Upper lobe of right lung (tissue), 1 donor: Measurements from ENCODE around the gene HOXD13. TPM values are rescaled to one million over a fixed set of nuclear protein-coding genes. Genes with fewer than 3 reads are reported as not detected.

ENCODE experiments used
- ATAC-seq: fragments of 200-7000 bp; cut with Tn5 transposase; one replicate; pipeline ENCODE4 v1.9.1; 2020; ENCODE audit warnings: mild to moderate bottlenecking, moderate library complexity
- DNase-seq: peaks from one replicate; pipeline ENCODE4 v3.0.0-alpha.2; 2020
- H3K27ac ChIP-seq: fragments of 200-600 bp; one replicate; pipeline ENCODE4 v1.8.0; 2022
- H3K27me3 ChIP-seq: fragments of 200-600 bp; one replicate; pipeline ENCODE4 v1.8.0; 2022; ENCODE audit warnings: mild to moderate bottlenecking
- H3K36me3 ChIP-seq: fragments of 200-600 bp; one replicate; pipeline ENCODE4 v1.8.0; 2022
- H3K4me1 ChIP-seq: fragments of 200-600 bp; one replicate; pipeline ENCODE4 v1.8.0; 2022
- H3K4me3 ChIP-seq: fragments of 200-600 bp; one replicate; pipeline ENCODE4 v1.8.0; 2022; ENCODE audit warnings: mild to moderate bottlenecking
- H3K9me3 ChIP-seq: fragments of 200-600 bp; one replicate; pipeline ENCODE4 v1.8.0; 2022
- intact Hi-C: fragments of 100-400 bp; cut with DNase I; formaldehyde crosslinking; loops from one replicate; pipeline ENCODE4 v1.11.0; 2022
- total RNA-seq: library from RNA; stranded (reverse); fragmentation: NEBNext Ultra II Directional; extraction: Animal tissue kit (Norgen Biotek cat#: 25700); gene quantifications from one replicate; pipeline ENCODE4 v1.2.1, GENCODE V29; 2021
- TF ChIP-seq, protein P1 (sequence below): fragments of 200-600 bp; IDR thresholded peaks from one replicate; pipeline ENCODE4 v1.8.0; 2022; ENCODE audit warnings: antibody characterized with exemption
- donor health status: DM: no; HTN: yes; CAD: no; lungs with severe emphysema.

HOXD13 gene
- total RNA-seq, 1 donor from 2014 or later = not detected

- TF ChIP-seq, protein P1, sequence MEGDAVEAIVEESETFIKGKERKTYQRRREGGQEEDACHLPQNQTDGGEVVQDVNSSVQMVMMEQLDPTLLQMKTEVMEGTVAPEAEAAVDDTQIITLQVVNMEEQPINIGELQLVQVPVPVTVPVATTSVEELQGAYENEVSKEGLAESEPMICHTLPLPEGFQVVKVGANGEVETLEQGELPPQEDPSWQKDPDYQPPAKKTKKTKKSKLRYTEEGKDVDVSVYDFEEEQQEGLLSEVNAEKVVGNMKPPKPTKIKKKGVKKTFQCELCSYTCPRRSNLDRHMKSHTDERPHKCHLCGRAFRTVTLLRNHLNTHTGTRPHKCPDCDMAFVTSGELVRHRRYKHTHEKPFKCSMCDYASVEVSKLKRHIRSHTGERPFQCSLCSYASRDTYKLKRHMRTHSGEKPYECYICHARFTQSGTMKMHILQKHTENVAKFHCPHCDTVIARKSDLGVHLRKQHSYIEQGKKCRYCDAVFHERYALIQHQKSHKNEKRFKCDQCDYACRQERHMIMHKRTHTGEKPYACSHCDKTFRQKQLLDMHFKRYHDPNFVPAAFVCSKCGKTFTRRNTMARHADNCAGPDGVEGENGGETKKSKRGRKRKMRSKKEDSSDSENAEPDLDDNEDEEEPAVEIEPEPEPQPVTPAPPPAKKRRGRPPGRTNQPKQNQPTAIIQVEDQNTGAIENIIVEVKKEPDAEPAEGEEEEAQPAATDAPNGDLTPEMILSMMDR = no peak
- ATAC-seq (no peak), DNase-seq (no peak)
- no peaks in the 10 kb centered on the region for H3K9me3 ChIP-seq
- no peak overlapping the region for H3K4me3 ChIP-seq
- no peaks in the 10 kb centered on the region for H3K36me3 ChIP-seq
- H3K27ac ChIP-seq = no peak overlapping the region
- intact Hi-C loops = no loop called here
- H3K27me3 ChIP-seq = peaks cover 98% of the 10 kb centered on the region
- H3K4me1 ChIP-seq = no peaks in the 10 kb centered on the region
Observed at GRCh38 chr2:176111846-176112374, 19.4 kb downstream of the HOXD13 start.

GRCh38 chr2:176112375-176113302 lies 20.1 kb downstream of the HOXD13 start:
- Histone ChIP-seq H3K27ac (no peak overlapping the region), H3K27me3 (peaks cover 100% of the 10 kb centered on the region), H3K36me3 (no peaks in the 10 kb centered on the region), H3K4me3 (no peak overlapping the region), H3K4me1 (no peaks in the 10 kb centered on the region), H3K9me3 (no peaks in the 10 kb centered on the region)
- intact Hi-C loops = no loop called here
- ATAC-seq (no peak), DNase-seq (no peak)
- TF ChIP-seq, protein P1 = no peak

DNA sequence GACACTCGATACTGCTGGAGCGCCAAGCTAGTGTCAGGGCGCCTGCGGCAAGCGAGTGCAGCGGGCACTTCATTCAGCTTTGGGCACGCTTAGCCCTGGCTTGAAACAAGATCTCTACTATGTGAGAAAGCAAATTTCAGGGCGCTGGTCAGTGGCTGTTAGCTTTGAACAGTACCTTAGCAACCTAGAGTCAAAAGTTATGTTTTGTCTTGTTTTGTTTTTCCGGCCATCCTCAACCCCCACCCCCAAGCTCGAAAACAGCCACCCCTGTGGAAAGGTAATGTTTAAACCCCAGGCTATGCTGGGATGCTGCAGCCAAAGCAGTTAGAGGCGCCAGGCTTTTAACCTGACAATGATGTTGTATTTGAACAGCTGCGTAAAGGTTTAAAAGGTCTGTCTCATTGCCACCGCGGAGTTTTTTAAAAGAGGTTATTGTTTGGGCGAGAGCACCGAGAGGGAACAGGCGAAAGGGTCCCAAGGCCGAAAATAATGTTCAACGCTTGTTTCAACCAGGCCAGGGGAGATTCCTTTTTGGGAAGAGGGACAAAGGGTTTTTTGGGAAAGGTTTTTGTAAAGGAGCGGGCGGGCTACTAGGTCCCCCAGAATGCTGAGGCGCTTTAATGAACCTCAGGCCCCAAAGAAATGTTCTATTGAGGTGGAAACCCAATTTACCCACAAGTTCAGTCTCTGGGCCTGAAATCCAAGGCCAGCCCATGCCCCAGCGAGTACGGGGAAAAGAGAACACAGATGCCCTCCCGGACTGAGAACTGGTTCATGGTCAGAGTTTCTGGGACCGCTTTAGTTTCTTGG lies 21.8 kb downstream of the HOXD13 start:
- ATAC-seq (no peak), DNase-seq (no peak)
- no peaks in the 10 kb centered on the region for H3K36me3 ChIP-seq
- H3K27me3 ChIP-seq = peaks cover 100% of the 10 kb centered on the region
- H3K4me1 ChIP-seq = no peaks in the 10 kb centered on the region
- no peaks in the 10 kb centered on the region for H3K9me3 ChIP-seq
- no peak overlapping the region for H3K27ac ChIP-seq
- intact Hi-C loops = no loop called here
- TF ChIP-seq, protein P1 = no peak
- no peak overlapping the region for H3K4me3 ChIP-seq

DNA sequence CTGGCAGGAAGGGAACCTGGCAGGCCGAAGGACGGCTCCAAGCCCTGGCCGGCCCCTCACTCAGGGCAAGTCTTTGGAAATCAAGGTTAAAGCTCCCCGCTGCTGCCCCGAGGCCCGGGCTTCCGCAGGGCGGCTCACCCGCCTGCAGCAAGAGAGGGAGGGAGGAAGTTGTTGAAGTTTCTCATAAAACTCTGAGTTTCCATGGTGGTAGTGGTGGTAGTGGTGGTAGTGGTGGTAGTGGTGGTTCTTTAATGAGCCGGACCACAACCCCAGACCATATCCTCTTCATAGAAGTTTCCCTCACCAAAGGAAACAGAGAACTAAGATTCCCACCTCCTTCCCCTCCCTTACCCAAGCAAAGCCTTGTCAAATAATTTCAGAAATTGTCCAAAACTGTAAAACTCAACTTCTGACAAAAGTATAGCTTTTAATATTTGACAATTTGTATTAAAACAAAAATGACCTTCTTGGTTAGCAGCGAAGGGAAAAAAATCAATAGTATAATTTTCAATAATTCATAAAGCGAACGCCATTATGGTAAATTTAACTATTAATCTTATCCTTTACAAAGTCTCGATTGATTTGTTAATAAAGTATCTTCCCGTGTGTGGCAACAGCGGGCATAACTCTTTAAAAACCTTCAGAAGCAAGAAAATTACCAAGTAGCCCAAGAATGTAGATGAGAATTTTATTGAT lies 22.6 kb downstream of the HOXD13 start:
- Histone ChIP-seq H3K36me3 (no peaks in the 10 kb centered on the region), H3K9me3 (no peaks in the 10 kb centered on the region), H3K4me1 (no peaks in the 10 kb centered on the region), H3K27me3 (peaks cover 100% of the 10 kb centered on the region), H3K4me3 (no peak overlapping the region), H3K27ac (no peak overlapping the region)
- ATAC-seq = no peak
- intact Hi-C loops = no loop called here
- no peak for DNase-seq
- TF ChIP-seq, protein P1 = no peak
